ENCODE measurements around the gene CERS1. TPM values are rescaled to one million over a fixed set of nuclear protein-coding genes. Genes with fewer than 3 reads are reported as not detected.

Gene CERS1
- total RNA-seq, 1 donor from 2014 or later, result 0.24 TPM

DNA sequence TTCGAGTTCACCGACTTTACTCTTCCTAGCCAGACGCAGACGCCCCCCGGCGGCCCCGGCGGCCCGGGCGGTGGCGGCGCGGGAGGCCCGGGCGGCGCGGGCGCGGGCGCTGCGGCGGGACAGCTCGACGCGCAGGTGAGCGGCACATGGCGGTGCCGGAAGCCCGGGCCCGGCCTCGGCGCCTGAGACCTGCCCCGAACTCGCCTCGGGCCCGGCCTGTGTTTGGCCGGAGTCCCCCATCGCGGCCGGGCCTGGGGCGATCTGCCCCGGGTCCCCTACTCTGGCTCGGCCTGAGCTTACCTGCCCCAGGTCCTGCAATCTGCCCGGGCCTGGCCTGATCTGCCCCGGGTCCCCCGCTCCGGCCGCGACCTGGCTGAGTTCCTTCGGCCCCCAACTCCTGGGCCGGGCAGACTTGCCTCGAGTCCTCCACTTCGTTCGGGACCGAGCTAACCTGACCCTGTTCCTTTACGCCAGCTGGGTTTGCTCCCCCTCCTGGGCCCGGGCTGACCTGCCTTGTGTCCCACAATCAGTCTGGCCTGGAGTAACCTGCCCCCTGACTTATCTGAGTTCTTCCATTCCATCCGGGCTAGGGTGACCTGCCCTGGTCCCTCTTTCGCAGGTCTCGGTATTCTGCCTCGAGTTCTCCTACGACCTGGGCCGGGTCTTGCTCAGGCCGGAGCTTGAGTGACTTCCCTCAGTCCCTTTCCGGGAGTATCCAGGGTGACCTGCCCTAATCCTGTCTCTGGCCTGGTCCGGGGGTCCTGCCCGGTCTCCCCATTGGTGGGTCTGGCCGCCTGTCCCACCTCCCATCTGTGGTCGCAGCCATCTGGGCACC, 63.4 kb downstream of the CERS1 start:
- peak; percentile 2 for ATAC-seq (ENCODE audit: poor library complexity)
- intact Hi-C loops (cut with DNase I), result no loop called here
- DNase-seq, result peak; percentile 58

DNA sequence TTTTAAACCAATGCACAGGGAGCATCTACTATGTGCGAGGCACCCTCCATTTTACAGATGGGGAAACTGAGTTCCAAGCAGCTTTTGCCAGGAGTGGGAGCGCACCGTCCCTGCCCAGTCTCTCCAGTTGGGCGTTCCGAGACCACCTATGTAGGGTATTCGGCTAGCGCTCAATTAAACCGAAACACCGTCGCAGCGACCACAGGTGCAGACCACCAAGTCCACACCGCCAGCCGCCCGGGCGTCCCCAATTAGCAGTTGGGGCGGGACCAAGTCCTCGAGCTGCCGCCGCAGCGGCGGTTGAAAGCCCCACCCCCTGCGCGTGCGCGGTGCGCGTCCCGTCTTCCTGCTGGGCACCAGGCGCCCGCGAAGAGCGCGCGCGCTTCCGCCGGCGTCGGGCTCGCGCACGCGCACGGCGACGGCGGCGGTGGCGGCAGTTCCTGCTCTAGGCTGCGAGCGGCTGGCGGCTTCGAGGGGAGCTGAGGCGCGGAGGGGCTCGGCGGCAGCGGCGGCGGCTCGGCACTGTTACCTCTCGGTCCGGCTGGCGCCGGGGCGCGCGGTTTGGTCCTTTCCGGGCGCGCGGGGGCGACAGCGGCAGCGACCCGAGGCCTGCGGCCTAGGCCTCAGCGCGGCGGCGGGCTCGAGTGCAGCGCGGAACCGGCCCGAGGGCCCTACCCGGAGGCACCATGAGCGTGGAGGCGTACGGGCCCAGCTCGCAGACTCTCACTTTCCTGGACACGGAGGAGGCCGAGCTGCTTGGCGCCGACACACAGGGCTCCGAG, 64.2 kb downstream of the CERS1 start, which contains the start of gene UPF1:
TSS of gene UPF1 (plus strand) at position 436 of the 782 bp plus-strand sequence. CDS start at position 687, 251 bp downstream.
- ATAC-seq (ENCODE audit: poor library complexity), result peak; percentile 97
- intact Hi-C loops (cut with DNase I), result no loop called here

DNA sequence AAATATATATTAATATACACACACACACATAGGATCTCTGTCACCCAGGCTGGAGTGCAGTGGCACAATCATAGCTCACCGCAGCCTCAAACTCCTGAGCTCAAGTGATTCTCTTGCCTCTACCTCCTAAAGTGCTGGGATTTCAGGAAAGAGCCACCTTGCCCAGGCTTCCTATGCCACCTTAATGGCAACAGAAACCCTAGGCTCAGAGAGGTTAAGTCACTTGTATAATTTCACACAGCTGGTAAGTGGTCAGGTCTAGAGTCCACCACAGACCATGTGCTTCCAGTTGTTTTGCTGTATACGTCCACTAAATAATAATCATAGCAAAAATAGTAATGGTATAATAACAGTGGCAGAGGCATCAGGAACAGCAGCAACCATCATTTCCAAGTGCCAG, 65.5 kb downstream of the CERS1 start:
- intact Hi-C loops (cut with DNase I), result no loop called here
- no peak for DNase-seq

More for the DNA sequence above, 64.2 kb downstream of the CERS1 start, which contains the start of gene UPF1:
- DNase-seq, result peak; percentile 97

DNA sequence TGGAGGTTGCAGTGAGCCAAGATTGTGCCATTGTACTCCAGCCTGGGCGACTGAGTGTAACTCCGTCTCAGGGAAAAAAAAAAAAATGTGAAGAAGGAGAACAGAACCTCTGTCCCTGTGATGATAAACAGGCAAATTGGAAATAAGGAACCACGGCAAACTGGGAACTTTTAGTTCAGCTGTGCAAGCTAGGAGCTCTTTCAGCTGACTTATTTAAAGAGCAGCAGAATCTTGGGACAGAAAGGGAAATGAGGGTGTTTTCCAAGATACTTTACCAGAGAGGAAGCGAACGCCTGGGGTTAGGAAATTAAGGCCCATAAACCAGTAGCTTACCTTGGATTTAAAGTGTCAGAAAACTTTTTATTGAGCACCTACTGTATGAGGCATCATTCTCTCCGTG, 67.2 kb downstream of the CERS1 start:
- intact Hi-C loops (cut with DNase I), result no loop called here
- ATAC-seq (ENCODE audit: poor library complexity) (no peak), DNase-seq (no peak)

More for the DNA sequence above, 65.5 kb downstream of the CERS1 start:
- no peak for ATAC-seq (ENCODE audit: poor library complexity)

Other genes with a start within 250 kb of the CERS1 start
- gene CRTC1, start 212.5 kb downstream of the CERS1 start, total RNA-seq, result 9.1 TPM
- not detected for gene COMP, start 104.9 kb downstream of the CERS1 start, total RNA-seq
- 34.2 TPM for gene UPF1, start 64.2 kb downstream of the CERS1 start, total RNA-seq
- gene COPE, start 23.2 kb upstream of the CERS1 start, total RNA-seq, result 121 TPM
- gene DDX49, start 23.6 kb upstream of the CERS1 start, total RNA-seq, result 19.2 TPM
- gene HOMER3, start 45.1 kb upstream of the CERS1 start, total RNA-seq, result 9.9 TPM
- 58.8 TPM for gene SUGP2, start 137.4 kb upstream of the CERS1 start, total RNA-seq
- gene ARMC6, start 137.4 kb upstream of the CERS1 start, total RNA-seq, result 15.1 TPM
- 27.2 TPM for gene SLC25A42, start 167.8 kb upstream of the CERS1 start, total RNA-seq
- gene TMEM161A, start 242.3 kb upstream of the CERS1 start, total RNA-seq, result 23.0 TPM

Data from Right ventricle myocardium superior (tissue), 1 donor.